HG03571 (cell line): ENCODE data around the gene RAMAC.
"Not testable (repeated sequence)": the region's sequence is repeated elsewhere in the genome, so short reads cannot be mapped to it uniquely, and the experiment has no call there.

ENCODE experiments used
- ATAC-seq: cut with Tn5 transposase; IDR thresholded peaks from one replicate; pipeline ENCODE4 v1.9.1; 2021; ENCODE audit not compliant: unreplicated experiment

Gene RAMAC

GRCh38 chr15:82966671-82967071 lies 19.3 kb upstream of the RAMAC start:
- peak; percentile 89 for ATAC-seq

DNA sequence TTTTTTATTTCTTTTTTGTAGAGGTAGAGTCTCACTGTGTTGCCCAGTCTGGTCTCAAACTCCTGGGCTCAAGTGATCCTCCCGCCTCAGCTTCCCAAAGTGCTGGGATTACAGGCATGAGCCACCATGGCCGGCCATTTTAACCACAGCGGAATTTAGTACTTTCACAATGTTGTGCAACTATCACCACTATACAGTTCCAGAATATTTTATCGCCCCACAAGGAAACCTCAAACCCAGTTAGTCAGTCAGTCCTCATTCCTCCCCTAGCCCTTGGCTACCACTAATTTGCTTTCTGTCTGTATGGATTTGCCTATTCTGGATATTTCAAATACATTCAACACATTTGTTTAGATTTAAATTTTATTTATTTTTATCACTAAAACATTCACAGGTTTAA lies 17.9 kb upstream of the RAMAC start:
- ATAC-seq, result no peak

GRCh38 chr15:82969353-82969752 lies 16.7 kb upstream of the RAMAC start:
- no peak for ATAC-seq

DNA sequence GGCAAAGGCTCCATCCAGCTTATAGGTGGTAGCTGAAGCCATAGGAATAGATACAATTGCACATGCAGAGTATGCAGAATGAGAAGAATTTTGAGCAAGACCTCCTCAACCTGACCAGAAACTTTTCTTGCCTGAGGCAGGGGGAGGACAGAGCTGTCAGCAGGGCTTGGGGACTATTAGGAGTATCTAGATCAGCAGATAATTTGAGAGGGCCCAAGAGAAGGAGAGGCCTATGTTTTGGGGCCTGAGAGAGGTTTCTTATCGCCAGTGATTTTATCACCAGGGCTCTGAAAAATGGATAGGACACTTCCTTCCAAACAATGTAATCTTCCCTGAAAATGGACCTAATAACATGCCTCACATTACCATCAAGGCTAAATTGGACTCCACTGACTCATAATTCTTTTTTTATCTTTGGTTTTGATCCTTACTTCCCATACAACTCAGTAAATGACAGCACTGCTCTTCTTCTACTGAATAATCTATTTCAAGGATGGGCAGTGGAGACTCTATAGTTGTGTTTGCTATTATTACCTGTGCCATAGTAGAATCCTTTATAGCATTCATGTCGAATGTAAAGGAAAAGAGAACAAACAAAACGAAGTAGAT lies 15.8 kb upstream of the RAMAC start:
- no peak for ATAC-seq

DNA sequence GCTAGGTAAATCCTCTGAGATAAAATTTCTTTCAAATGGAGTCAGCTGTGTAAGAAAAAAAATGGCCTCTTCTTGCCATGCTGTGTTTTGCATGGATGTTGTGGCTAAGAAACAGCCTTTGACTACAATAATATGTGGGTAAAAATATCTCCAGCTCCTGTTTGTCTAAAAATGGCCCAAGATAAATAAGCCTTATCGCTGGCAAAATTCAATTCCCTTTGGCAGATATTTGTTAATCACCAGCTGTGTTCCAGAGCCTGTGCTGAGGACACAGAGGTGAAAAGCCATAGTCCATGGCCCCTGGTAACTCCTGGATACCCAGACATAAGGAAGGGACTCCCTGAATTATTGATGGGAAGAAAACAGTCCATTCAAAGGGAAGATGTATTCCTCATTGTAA lies 15.3 kb upstream of the RAMAC start:
- ATAC-seq, result no peak

DNA sequence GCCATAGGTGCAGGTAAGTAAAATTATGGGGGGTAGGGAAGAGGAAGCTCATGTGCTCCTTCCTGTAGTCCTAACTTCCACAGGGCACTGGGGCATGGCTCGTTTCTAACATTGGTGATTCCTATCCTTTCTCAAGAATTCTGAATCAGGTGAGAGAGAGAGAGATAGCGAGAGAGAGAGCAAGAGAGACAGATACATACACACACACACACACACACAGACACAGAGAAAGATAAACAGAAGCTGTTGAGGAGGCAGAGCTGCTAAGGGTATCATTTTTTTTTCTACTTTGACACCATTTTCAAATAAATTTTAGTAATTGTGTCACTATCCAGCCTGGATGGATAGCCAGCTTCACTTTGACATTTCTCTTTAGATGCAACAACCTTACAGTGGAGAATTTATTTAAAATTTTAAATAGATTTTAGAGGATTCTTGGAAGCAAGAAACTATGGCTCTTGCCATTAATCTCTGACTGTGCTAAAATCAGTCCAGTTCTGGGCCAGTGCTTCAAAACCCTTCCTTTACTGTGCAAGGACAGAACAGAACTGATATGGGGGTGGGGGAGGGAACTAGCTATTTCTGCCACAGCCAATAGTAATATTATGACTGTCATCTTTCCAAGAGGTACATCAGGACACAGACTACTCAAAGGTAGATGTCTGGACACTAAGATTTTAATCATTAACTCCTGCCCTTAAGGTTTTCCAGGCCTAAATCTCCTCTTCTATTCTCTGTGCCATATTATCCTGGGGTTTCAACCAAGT lies 14.6 kb upstream of the RAMAC start:
- ATAC-seq, result no peak

GRCh38 chr15:82972990-82973389 lies 13.0 kb upstream of the RAMAC start:
- ATAC-seq, result no peak

DNA sequence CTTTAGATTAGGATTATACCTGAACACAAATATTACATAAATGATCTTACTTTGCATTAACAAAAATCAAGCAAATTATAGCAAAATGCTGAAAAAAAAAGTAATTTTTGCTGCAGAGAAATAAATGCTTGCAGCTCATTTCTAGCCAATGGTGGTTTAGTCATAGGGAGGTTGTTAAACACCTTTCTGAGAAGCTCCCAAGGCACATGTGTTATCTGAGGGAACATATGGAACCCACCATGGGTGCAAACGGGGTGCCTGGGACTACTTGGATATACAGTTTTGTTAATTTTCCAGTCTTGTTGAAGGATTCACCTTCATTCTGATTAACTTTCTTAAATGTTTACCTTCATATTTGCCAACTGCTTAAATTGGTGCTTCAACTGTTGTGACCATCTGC lies 8.9 kb upstream of the RAMAC start:
- ATAC-seq, result no peak

DNA sequence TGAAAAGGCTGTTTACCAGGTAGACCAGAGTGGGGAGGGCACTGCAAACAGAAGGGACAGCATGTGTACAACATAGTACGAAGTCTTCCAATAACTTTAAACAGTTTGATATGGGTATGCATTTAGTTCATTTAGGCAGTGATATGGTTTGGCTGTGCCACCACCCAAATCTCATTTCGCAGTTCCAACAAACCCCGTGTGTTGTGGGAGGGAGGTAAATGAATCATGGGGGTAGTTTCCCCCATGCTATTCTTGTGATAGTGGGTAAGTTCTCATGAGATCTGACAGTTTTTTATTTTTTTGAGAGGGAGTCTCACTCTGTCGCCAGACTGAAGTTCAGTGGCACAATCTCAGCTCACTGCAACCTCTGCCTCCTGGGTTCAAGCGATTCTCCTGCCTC lies 7.6 kb upstream of the RAMAC start:
- ATAC-seq, result no peak

DNA sequence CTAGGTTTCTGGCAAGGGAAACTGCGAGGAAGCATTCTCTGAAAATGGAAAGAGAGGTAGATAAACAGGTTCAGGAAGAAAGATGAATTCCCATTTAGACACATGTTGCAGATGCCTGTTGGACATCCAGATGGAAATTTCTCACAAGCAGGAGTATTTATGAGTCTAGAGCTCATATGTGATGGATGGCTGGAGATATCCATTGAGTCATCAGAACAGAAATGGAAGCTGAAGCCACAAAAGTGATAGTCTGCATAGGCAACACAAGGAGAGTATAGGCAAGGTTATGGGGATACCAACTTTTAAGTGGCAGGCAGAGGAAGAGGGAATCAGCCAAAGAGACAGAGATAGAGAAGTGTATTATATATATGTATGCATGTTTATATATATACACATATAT lies 6.3 kb upstream of the RAMAC start:
- no peak for ATAC-seq

GRCh38 chr15:82980981-82981380 lies 5.0 kb upstream of the RAMAC start:
- ATAC-seq, result no peak

DNA sequence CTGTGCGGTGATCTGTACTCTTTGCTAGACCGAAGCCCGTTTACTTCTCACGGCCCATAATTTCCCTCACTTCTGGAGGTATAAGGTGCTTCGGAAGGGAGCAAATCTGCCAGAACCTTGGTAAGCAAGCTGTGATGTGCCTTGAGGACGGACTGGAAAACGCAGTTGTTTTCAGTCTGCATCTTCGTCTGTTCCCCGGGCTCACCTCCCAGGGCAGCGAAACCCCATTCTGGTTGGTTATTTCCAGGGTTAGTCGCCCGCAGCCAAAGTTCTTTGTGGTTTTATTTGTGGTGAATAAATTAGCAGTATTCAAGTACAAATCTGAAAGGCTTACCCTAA lies 401 bp downstream of the RAMAC start:
- no peak for ATAC-seq

DNA sequence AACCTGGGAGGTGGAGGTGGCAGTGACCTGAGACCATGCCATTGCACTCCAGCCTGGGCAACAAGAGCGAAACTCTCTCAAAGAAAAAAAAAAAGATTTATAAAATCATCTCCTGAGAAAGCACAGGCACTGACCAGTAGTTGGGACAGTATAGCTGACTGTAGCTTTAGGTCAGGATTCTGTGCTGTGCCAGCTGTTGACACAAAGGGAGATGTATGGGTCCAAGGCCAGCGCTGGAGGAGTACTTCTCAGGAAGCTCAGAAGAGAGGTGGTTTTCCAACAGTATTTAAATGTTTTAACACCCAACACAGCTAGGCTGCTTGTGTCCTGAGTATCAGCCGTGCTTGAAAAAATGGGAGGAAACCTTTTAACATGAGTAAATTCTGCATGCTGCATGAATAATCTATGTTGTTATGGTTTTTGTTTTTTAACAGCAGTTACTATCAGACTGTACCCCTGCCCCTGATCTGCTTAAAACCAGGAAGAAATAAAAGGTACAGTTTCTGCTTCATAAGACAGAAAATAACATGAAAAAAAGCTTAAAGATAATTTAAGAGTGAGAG lies 6.5 kb downstream of the RAMAC start:
- ATAC-seq, result no peak

- ATAC-seq, result no peak
These were observed 7.1 kb downstream of the RAMAC start for GRCh38 chr15:82993144-82993543.

DNA sequence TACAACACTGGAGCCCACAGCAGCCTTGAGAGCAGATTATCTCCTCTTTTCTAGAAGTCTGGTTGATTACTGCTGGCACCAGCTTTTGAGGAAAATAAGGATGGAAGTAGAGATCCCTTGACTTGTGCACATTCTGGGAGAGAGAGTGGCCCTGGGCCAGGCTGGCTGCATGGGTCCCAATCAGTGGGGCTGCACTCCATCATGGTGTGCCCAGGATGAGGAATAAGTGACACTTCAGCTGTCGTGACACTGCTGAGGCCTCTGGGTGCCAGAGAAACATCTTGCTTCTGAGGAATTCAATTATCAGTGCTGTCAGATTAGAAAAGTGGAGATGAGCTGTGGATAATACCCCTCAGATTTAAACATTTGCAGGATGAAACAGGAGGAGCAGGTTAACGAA lies 9.1 kb downstream of the RAMAC start:
- ATAC-seq, result no peak

- no peak for ATAC-seq
These were observed 9.9 kb downstream of the RAMAC start for GRCh38 chr15:82995938-82996337.

DNA sequence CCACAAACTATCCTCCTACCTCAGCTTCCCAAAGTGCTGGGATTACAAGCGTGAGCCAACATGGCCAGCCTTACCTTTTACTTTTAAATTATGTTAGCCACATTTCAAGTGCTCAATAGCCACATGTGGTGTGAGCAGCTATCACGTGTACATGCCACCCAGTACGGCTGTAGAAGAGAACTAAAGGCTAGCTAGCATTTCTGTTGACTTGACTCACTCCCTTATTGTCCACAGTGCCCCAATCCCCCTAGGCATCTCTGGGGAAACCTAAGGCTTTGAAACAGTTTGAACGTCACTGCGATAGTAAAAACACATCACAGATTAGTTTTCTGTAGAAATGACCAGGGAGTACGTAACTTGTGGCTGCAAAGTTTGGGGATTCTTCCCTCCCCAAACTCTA lies 13.4 kb downstream of the RAMAC start:
- no peak for ATAC-seq

DNA sequence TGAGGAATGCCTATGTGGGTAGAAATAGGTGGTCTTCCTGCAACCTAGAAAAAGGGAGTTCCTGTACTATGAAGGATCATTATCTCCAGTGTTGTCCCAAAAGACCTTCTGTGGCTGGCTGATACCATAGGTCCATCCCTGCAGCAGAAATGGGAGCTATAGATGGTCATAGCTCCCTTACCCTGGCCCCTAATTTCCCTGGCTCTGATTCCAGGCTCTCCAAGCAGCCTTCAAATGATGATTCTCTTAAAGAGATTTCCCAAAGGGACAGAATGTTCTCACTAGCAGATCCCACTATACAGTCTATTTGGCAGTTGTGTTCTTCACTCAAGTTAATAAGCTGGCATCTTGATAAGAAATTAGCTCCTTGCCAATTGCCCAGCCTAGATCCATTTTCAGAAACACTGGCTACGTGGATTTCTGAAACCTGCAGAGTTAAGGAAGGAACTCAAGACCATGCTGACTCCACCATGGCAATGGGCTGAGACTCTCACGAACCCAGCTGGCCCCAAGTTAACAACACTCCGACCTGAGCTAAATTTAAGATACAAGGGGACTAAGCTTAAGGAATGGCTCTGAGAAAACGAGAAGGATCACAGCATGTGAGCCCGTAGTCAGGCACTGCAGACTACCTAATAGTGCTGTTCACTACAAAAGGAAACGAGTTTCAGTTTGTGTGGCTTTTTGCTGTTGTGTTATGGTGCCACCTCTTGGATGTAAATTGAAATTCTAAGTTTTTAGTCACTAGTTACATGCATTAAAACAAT lies 14.1 kb downstream of the RAMAC start:
- peak; percentile 55 for ATAC-seq

GRCh38 chr15:83000672-83001031 lies 14.6 kb downstream of the RAMAC start:
- ATAC-seq, result not testable (repeated sequence)

DNA sequence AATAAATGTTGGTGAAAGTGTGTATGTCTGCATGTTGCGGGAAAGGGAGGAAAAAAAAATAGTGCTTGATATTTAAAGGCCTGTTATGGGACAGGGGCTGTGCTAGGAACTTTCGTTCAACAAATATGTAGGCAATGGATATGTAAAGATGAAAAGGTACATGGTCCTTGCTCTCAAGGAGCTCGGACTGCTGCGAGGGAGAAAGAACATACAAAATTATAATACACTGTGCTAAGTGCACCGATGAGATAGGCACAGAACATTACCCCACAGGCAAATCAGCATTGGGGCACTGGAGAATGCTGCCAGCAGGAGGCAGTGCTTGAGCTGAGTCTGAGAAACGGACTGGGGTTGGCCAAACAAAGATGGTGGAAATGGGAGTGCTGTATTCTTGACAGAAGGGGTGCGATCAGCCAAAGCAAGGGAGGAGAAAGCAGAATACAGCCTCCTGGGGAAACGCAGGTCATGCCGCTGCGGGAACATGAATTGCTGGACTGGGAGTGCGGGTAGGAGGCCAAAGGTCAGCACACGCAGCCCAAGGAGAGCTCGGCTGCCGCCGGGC lies 24.8 kb downstream of the RAMAC start:
- ATAC-seq, result peak; percentile 54

GRCh38 chr15:83011271-83012075 lies 25.5 kb downstream of the RAMAC start, which contains the start of gene C15orf40:
C15orf40 (minus strand) TSS chr15:83011639; CDS start chr15:83011607, 32 bp downstream.
- peak; percentile 85 for ATAC-seq
